Testis (tissue), 2 donors: ENCODE results near the gene TGFBR2.
"Not testable (repeated sequence)": the region's sequence is repeated elsewhere in the genome, so short reads cannot be mapped to it uniquely, and the experiment has no call there.

Source experiments
- POLR2A ChIP-seq: fragments of 450-650 bp; IDR thresholded peaks from one replicate; pipeline ENCODE4 v1.6.1; 2017; ENCODE audit warnings: antibody characterized with exemption, mild to moderate bottlenecking, moderate library complexity
- TF ChIP-seq, protein P1 (sequence below), 3 experiments: fragments of 450-650 bp in 2 of 3; fragments of 200-600 bp in 1 of 3; sonication (generic) in 1 of 3; IDR thresholded peaks; one replicate each; pipeline ENCODE4 v1.5.1; 2016 to 2019; ENCODE audit warnings: antibody characterized with exemption in 3 of 3, mild to moderate bottlenecking in 2 of 3, moderate library complexity in 1 of 3

DNA sequence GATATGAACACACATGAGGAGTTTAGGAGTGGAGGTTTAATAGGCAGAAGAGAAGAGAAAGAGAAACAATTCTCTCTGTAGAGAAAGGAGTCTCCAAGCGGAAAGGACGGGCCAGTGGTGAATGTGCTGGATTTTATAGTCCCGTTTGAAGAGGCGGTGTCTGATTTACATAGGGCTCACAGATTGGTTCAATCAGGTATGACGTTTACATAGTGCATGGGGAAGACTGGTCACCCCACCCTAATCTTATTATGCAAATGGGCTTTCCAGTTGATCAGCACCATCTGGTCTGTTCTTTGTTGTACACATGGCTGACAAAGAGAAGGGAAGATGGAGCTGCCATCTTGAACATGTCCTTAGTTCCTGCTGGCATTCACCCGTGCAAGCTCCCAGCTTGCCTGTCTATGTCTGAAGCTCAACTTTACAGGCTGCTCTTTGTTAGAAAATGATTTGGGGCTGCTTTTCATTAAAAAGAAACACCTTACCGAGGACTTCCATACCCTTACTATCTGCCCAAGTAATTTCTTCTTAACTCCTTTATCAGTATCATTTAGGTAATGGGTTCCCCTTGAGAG is 63.0 kb downstream of the TGFBR2 start:
- TF ChIP-seq, protein P1, sequence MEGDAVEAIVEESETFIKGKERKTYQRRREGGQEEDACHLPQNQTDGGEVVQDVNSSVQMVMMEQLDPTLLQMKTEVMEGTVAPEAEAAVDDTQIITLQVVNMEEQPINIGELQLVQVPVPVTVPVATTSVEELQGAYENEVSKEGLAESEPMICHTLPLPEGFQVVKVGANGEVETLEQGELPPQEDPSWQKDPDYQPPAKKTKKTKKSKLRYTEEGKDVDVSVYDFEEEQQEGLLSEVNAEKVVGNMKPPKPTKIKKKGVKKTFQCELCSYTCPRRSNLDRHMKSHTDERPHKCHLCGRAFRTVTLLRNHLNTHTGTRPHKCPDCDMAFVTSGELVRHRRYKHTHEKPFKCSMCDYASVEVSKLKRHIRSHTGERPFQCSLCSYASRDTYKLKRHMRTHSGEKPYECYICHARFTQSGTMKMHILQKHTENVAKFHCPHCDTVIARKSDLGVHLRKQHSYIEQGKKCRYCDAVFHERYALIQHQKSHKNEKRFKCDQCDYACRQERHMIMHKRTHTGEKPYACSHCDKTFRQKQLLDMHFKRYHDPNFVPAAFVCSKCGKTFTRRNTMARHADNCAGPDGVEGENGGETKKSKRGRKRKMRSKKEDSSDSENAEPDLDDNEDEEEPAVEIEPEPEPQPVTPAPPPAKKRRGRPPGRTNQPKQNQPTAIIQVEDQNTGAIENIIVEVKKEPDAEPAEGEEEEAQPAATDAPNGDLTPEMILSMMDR (IDR thresholded peaks at IDR 0.05), result not testable (repeated sequence)
- not testable (repeated sequence) for TF ChIP-seq POLR2A
